ENCODE data around the gene CISTR.

DNA sequence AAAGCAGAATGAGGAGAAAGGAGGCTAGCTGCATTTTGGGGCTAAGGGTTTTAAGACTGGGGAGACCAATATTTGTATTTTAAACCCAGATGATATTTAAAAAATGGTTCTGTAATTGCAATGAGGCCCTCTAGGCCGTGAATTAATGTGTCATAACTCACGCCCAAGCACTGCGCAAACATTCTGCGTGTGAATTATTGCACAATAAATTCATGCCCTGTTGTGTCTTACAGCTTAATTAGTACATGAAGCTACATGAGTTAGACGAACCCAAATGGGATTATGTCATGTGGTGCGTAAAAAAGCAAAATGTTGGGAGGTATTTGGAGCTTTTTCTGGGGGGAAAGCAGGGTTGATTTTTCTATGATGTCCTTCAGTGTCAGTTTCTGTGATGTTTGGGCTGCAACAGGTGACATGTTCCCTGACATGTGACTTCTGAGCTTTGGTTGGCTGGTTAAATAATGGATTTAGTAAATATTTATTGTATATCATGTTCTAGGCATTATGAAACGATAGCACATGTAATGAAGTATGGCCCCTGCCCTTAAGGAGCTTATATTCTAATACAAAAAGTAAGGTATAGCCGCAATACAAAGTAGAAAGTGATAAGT is 30.4 kb upstream of the CISTR start:
- TF ChIP-seq, protein P1, sequence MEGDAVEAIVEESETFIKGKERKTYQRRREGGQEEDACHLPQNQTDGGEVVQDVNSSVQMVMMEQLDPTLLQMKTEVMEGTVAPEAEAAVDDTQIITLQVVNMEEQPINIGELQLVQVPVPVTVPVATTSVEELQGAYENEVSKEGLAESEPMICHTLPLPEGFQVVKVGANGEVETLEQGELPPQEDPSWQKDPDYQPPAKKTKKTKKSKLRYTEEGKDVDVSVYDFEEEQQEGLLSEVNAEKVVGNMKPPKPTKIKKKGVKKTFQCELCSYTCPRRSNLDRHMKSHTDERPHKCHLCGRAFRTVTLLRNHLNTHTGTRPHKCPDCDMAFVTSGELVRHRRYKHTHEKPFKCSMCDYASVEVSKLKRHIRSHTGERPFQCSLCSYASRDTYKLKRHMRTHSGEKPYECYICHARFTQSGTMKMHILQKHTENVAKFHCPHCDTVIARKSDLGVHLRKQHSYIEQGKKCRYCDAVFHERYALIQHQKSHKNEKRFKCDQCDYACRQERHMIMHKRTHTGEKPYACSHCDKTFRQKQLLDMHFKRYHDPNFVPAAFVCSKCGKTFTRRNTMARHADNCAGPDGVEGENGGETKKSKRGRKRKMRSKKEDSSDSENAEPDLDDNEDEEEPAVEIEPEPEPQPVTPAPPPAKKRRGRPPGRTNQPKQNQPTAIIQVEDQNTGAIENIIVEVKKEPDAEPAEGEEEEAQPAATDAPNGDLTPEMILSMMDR (IDR thresholded peaks at IDR 0.05; ENCODE audit: low read depth, low read length) = no peak
- TF ChIP-seq POLR2A (IDR thresholded peaks at IDR 0.05; ENCODE audit: extremely low read depth, insufficient read length) = no peak
- TF ChIP-seq, protein P2, sequence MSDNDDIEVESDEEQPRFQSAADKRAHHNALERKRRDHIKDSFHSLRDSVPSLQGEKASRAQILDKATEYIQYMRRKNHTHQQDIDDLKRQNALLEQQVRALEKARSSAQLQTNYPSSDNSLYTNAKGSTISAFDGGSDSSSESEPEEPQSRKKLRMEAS (IDR thresholded peaks at IDR 0.05; ENCODE audit: low read depth, low read length) = no peak
- TF ChIP-seq MYC (IDR thresholded peaks at IDR 0.05; ENCODE audit: low read depth, low read length) = no peak

All from NB4 (cell line).